Activated CD8-positive, alpha-beta T cell treated with anti-CD3 and anti-CD28 coated beads for 36 hours (primary cell): Measurements from ENCODE around the gene GET4. TPM values are rescaled to one million over a fixed set of nuclear protein-coding genes. Genes with fewer than 3 reads are reported as not detected.
"Not testable (repeated sequence)": the region's sequence is repeated elsewhere in the genome, so short reads cannot be mapped to it uniquely, and the experiment has no call there.

Experiments
- ATAC-seq: fragments of 200-7000 bp; cut with Tn5 transposase; one replicate; pipeline ENCODE4 v1.10.0; 2021; ENCODE audit warnings: mild to moderate bottlenecking, moderate library complexity
- CTCF ChIA-PET: fragments of 350-600 bp; sonication (Branson Sonifier 250); formaldehyde crosslinking; loops from one replicate; lab custom pipeline; 2021; ENCODE audit warnings: antibody characterized with exemption; lab: Charles Lee
- POLR2A ChIA-PET: fragments of 350-600 bp; sonication (Branson Sonifier 250); formaldehyde crosslinking; loops from one replicate; lab custom pipeline; 2021; ENCODE audit warnings: antibody characterized with exemption; lab: Charles Lee
- DNase-seq: peaks from one replicate; pipeline ENCODE4 v3.0.0-alpha.2; 2020
- H3K27ac Mint-ChIP-seq: one replicate; pipeline ENCODE4 v1.8.0; 2021; ENCODE audit warnings: mild to moderate bottlenecking, mixed read lengths
- H3K27me3 Mint-ChIP-seq: one replicate; pipeline ENCODE4 v1.8.0; 2021; ENCODE audit warnings: mixed read lengths
- H3K36me3 Mint-ChIP-seq: one replicate; pipeline ENCODE4 v1.8.0; 2021; ENCODE audit warnings: low read depth, mixed read lengths
- H3K4me1 Mint-ChIP-seq: one replicate; pipeline ENCODE4 v1.8.0; 2021; ENCODE audit warnings: low read depth, mixed read lengths
- H3K4me3 Mint-ChIP-seq: one replicate; pipeline ENCODE4 v1.8.0; 2021; ENCODE audit warnings: mild to moderate bottlenecking, moderate library complexity, mixed read lengths
- H3K9me3 Mint-ChIP-seq: one replicate; pipeline ENCODE4 v1.8.0; 2021; ENCODE audit warnings: mixed read lengths
- CTCF ChIP-seq: fragments of 200-600 bp; IDR thresholded peaks from one replicate; pipeline ENCODE4 v1.8.0; 2022; ENCODE audit warnings: antibody characterized with exemption, mild to moderate bottlenecking
- intact Hi-C: fragments of 100-400 bp; cut with micrococcal nuclease; formaldehyde crosslinking; loops from one replicate; pipeline ENCODE4 v1.10.0; 2022
- total RNA-seq, 2 experiments: library from RNA; stranded (reverse); gene quantifications; one replicate each; pipeline ENCODE4 v1.2.3, GENCODE V29; 2021

The GET4 gene
- total RNA-seq, 2 experiments from 2014 or later: 20.6 to 31.9 TPM

- Mint-ChIP-seq H3K4me3 (no peak overlapping the region), H3K4me1 (no peaks in the 10 kb centered on the region), H3K27me3 (no peaks in the 10 kb centered on the region), H3K9me3 (no peaks in the 10 kb centered on the region), H3K36me3 (peaks cover 37% of the 10 kb centered on the region), H3K27ac (no peak overlapping the region)
- TF ChIP-seq CTCF: no peak
- intact Hi-C loops: no loop called here
- no peak for ATAC-seq
- POLR2A ChIA-PET: no interaction called here
- CTCF ChIA-PET: no interaction called here
- DNase-seq: no peak
These were observed 32.3 kb upstream of the GET4 start for GRCh38 chr7:844043-844442.

GRCh38 chr7:844514-844913 is 31.8 kb upstream of the GET4 start:
- TF ChIP-seq CTCF: no peak
- intact Hi-C loops: no loop called here
- DNase-seq (no peak), ATAC-seq (no peak)
- Mint-ChIP-seq H3K27ac (no peak overlapping the region), H3K4me3 (no peak overlapping the region), H3K4me1 (no peaks in the 10 kb centered on the region), H3K36me3 (peaks cover 41% of the 10 kb centered on the region), H3K9me3 (no peaks in the 10 kb centered on the region), H3K27me3 (no peaks in the 10 kb centered on the region)
- ChIA-PET POLR2A (no interaction called here), CTCF (no interaction called here)

GRCh38 chr7:845091-845490 is 31.3 kb upstream of the GET4 start:
- intact Hi-C loops: no loop called here
- H3K36me3 Mint-ChIP-seq: peaks cover 40% of the 10 kb centered on the region
- no peak overlapping the region for H3K4me3 Mint-ChIP-seq
- no peak for ATAC-seq
- CTCF ChIA-PET: interaction anchor here (0.6 kb wide), 1 partner anchor 65 kb away, joined by 3 read pairs; no protein-coding TSS in a partner anchor
- no peak for TF ChIP-seq CTCF
- no peaks in the 10 kb centered on the region for H3K4me1 Mint-ChIP-seq
- no peaks in the 10 kb centered on the region for H3K9me3 Mint-ChIP-seq
- no peak for DNase-seq
- no peak overlapping the region for H3K27ac Mint-ChIP-seq
- no peaks in the 10 kb centered on the region for H3K27me3 Mint-ChIP-seq
- POLR2A ChIA-PET: no interaction called here

GRCh38 chr7:845731-846130 is 30.6 kb upstream of the GET4 start:
- no peak overlapping the region for H3K4me3 Mint-ChIP-seq
- peaks cover 41% of the 10 kb centered on the region for H3K36me3 Mint-ChIP-seq
- no peaks in the 10 kb centered on the region for H3K9me3 Mint-ChIP-seq
- TF ChIP-seq CTCF: no peak
- no peak for DNase-seq
- no peaks in the 10 kb centered on the region for H3K4me1 Mint-ChIP-seq
- CTCF ChIA-PET: interaction anchor here (1.2 kb wide), 1 partner anchor 27 kb away, joined by 4 read pairs; no protein-coding TSS in a partner anchor
- POLR2A ChIA-PET: no interaction called here
- no peak overlapping the region for H3K27ac Mint-ChIP-seq
- no peaks in the 10 kb centered on the region for H3K27me3 Mint-ChIP-seq
- no peak for ATAC-seq
- intact Hi-C loops: no loop called here

- H3K9me3 Mint-ChIP-seq, intact Hi-C loops, ATAC-seq, H3K27me3 Mint-ChIP-seq, H3K4me3 Mint-ChIP-seq, H3K27ac Mint-ChIP-seq, POLR2A ChIA-PET, DNase-seq, H3K4me1 Mint-ChIP-seq: not testable (repeated sequence)
- peaks cover 38% of the 10 kb centered on the region for H3K36me3 Mint-ChIP-seq
- CTCF ChIA-PET: interaction anchor here (1.2 kb wide), 1 partner anchor 26 kb away, joined by 4 read pairs; no protein-coding TSS in a partner anchor
These were observed 29.2 kb upstream of the GET4 start for GRCh38 chr7:846958-847650.

- DNase-seq, POLR2A ChIA-PET, ATAC-seq, intact Hi-C loops, H3K27ac Mint-ChIP-seq, H3K4me1 Mint-ChIP-seq, H3K27me3 Mint-ChIP-seq, H3K9me3 Mint-ChIP-seq, H3K4me3 Mint-ChIP-seq: not testable (repeated sequence)
- CTCF ChIA-PET: interaction anchor here (1.0 kb wide), 1 partner anchor 30 kb away, joined by 3 read pairs; no protein-coding TSS in a partner anchor
- H3K36me3 Mint-ChIP-seq: peaks cover 37% of the 10 kb centered on the region
These were observed 28.6 kb upstream of the GET4 start for GRCh38 chr7:847728-848127.
